Subcutaneous preadipocyte (primary cell): ENCODE data around the gene ABLIM2. TPM values are rescaled to one million over a fixed set of nuclear protein-coding genes. Genes with fewer than 3 reads are reported as not detected.

Experiments used
- small RNA-seq: library from RNA; depleted of rRNA; stranded (forward); fragments of <200 nt; gene quantifications from one replicate; pipeline ENCODE3, GENCODE V24; 2012
- total RNA-seq: library from RNA; depleted of rRNA; stranded (reverse); fragments of >200 nt; gene quantifications from 2 replicates; pipeline ENCODE4 v1.2.3, GENCODE V29; 2012

The ABLIM2 gene
- 0.20 and 2.2 TPM in 2 replicates for total RNA-seq

GRCh38 chr4:8158710-8159536 is at the start of gene ABLIM2:
ABLIM2 (minus strand) TSS chr4:8158813; CDS start chr4:8158689, 124 bp downstream.

GRCh38 chr4:8198906-8199593 is 40.4 kb upstream of the ABLIM2 start, which contains the start of gene SH3TC1:
SH3TC1 (plus strand) TSS chr4:8199290; CDS start chr4:8205195, 5,905 bp downstream.

GRCh38 chr4:7939377-7940108 is 219.1 kb downstream of the ABLIM2 start, which contains the start of gene AFAP1:
AFAP1 (minus strand) TSS chr4:7939861; CDS start chr4:7872078, 67,783 bp downstream.

Small RNA genes lying within 50 kb of the gene (small RNA-seq; reads per million reads assigned to genes)
- gene MIR95 = 114 reads per million, percentile 99 among the genes with 10 or more reads in this experiment

Other genes starting within 250 kb of the ABLIM2 start
- gene AFAP1, start 219.0 kb downstream of the ABLIM2 start, total RNA-seq = 20.6 and 33.8 TPM in 2 replicates
- gene SH3TC1, start 40.5 kb upstream of the ABLIM2 start, total RNA-seq = 2.2 and 4.8 TPM in 2 replicates
- gene HTRA3, start 110.9 kb upstream of the ABLIM2 start, total RNA-seq = 2.3 and 12.1 TPM in 2 replicates